Measurements from ENCODE around the gene ZNF285. TPM values are rescaled to one million over a fixed set of nuclear protein-coding genes. Genes with fewer than 3 reads are reported as not detected.

ZNF285 gene
- total and polyA plus RNA-seq, 2 of the 8 experiments (the other 6 are each of a cell fraction or from before 2014, with no cell fraction given): 0.83 to 2.5 TPM

- H4K91ac ChIP-seq (replicated peaks; ENCODE audit: insufficient read length, low read length): no peak within 1 kb of the TSS
- WGBS, 2 experiments (ENCODE audit: extremely low coverage in 1 of 2, insufficient coverage in 1 of 2, insufficient read length in 1 of 2, insufficient replicate concordance in 2 of 2, low coverage in 1 of 2, low lambda C conversion rate in 2 of 2, missing lambda C conversion rate in 1 of 2): 36% methylated on average over 42 of the region's 45 CpGs; no CpG with 5 or more reads in 1 of the 2 experiments
- H3K27ac ChIP-seq (ENCODE audit: low read depth, low read length): no peak within 1 kb of the TSS
- no peak for TF ChIP-seq SP2 (IDR thresholded peaks at IDR 0.05; ENCODE audit: low read length)
- TF ChIP-seq GTF2F1 (IDR thresholded peaks at IDR 0.05; ENCODE audit: borderline replicate concordance, low read depth, low read length): no peak
- TF ChIP-seq RBBP5 (IDR thresholded peaks at IDR 0.05; ENCODE audit: borderline replicate concordance, low read depth, low read length): no peak
- TF ChIP-seq KDM4A (IDR thresholded peaks at IDR 0.05; ENCODE audit: low read depth, low read length, severe bottlenecking): peak; percentile 61
- TF ChIP-seq KDM1A (IDR thresholded peaks at IDR 0.05; ENCODE audit: borderline replicate concordance, low read length): no peak
- no peak for TF ChIP-seq TCF12 (IDR thresholded peaks at IDR 0.05; ENCODE audit: low read depth, low read length)
- peak; percentile 64 for TF ChIP-seq SIX5 (IDR thresholded peaks at IDR 0.05; ENCODE audit: low read depth, low read length)
- peak; percentile 44; the same call in 1 of the 2 replicates for TF ChIP-seq PHF8 (conservative IDR thresholded peaks at IDR 0.05; ENCODE audit: low read depth, low read length)
- TF ChIP-seq JUND (IDR thresholded peaks at IDR 0.05; ENCODE audit: low read length): no peak
- peak; percentile 92 for TF ChIP-seq GABPA (IDR thresholded peaks at IDR 0.05; ENCODE audit: borderline replicate concordance, insufficient read depth, low read length)
- TF ChIP-seq SIN3A (conservative IDR thresholded peaks at IDR 0.05 in 1 of 2, IDR thresholded peaks at IDR 0.05 in 1 of 2; ENCODE audit: low read depth in 1 of 2, low read length in 2 of 2): peak; percentile 66 to 69; a peak in 1 of 4 replicates
- no peak for TF ChIP-seq CEBPB (IDR thresholded peaks at IDR 0.05; ENCODE audit: low read depth, low read length)
Observed at GRCh38 chr19:44447916-44448674, 46.7 kb upstream of the ZNF285 start, which contains the start of gene ZNF229. Gene ZNF229 (minus strand): TSS chr19:44448472. CDS start chr19:44442847, 5,625 bp downstream.

More at GRCh38 chr19:44447916-44448674, 46.7 kb upstream of the ZNF285 start, which contains the start of gene ZNF229:
- Histone ChIP-seq H3K56ac (replicated peaks; ENCODE audit: insufficient read length, low read depth, low read length) (no peak within 1 kb of the TSS), H3K36me3 (ENCODE audit: control insufficient read depth in 2 of 4, insufficient read depth in 4 of 4, low read length in 3 of 4) (peaks cover 0 to 5% (median 2%) of the 10 kb centered on the region in 4 experiments; a peak in 3 of 8 replicates), H3K4me3 (ENCODE audit: extremely low read depth in 1 of 4, insufficient read depth in 2 of 4, low read depth in 3 of 4, low read length in 4 of 4) (peak within 1 kb of the TSS; percentile 69 to 96 (median 74)), H3K23ac (ENCODE audit: insufficient read length) (no peak within 1 kb of the TSS), H3K27me3 (replicated peaks in 1 of 4; ENCODE audit: control insufficient read depth in 3 of 4, extremely low read depth in 1 of 4, insufficient read depth in 3 of 4, low read length in 3 of 4) (no peaks in the 10 kb centered on the region), H4K8ac (ENCODE audit: extremely low read depth, insufficient read depth, low read length) (peak within 1 kb of the TSS; percentile 90), H2BK12ac (ENCODE audit: low read depth, low read length) (0 out of 2 replicates have a peak within 1 kb of the TSS, but pooled peaks have one; percentile 27), H3K79me2 (ENCODE audit: control insufficient read depth in 1 of 2, insufficient read depth in 2 of 2, low read length in 2 of 2) (no peaks in the 10 kb centered on the region), H3K23me2 (ENCODE audit: low read depth, low read length) (peaks cover 2% of the 10 kb centered on the region; the same call in 1 of the 2 replicates), H3K4me2 (ENCODE audit: insufficient read depth in 1 of 2, low read depth in 2 of 2, low read length in 2 of 2) (peak within 1 kb of the TSS; percentile 73 to 89), H3K9ac (replicated peaks in 1 of 4; ENCODE audit: extremely low read depth in 1 of 4, low read depth in 3 of 4, low read length in 3 of 4) (peak within 1 kb of the TSS in 2 of 4 experiments; percentile 25 to 84; a peak in 3 of 7 replicates), H3K4ac (replicated peaks; ENCODE audit: insufficient read length, low read depth, low read length) (no peak within 1 kb of the TSS), H3K4me1 (replicated peaks in 1 of 4; ENCODE audit: control insufficient read depth in 3 of 4, insufficient read depth in 4 of 4, low read length in 3 of 4) (no peaks in the 10 kb centered on the region; a peak in 1 of 7 replicates), H3K14ac (ENCODE audit: insufficient read length) (no peak within 1 kb of the TSS), H2AK5ac (ENCODE audit: low read depth, low read length) (no peak within 1 kb of the TSS), H2BK120ac (replicated peaks; ENCODE audit: low read depth, low read length) (no peak within 1 kb of the TSS), H3K79me1 (ENCODE audit: low read depth, low read length) (no peaks in the 10 kb centered on the region), H4K20me1 (replicated peaks in 1 of 2; ENCODE audit: control insufficient read depth in 1 of 2, insufficient read depth in 2 of 2, low read length in 2 of 2) (no peaks in the 10 kb centered on the region), H2BK5ac (ENCODE audit: low read depth, low read length) (no peak within 1 kb of the TSS; the same call in 1 of the 2 replicates), H3K18ac (ENCODE audit: extremely low read depth, low read length) (no peak within 1 kb of the TSS; the same call in 1 of the 2 replicates), H2BK20ac (ENCODE audit: low read length) (no peak within 1 kb of the TSS), H2BK15ac (ENCODE audit: low read length) (no peak within 1 kb of the TSS), H2AFZ (ENCODE audit: low read length) (peak within 1 kb of the TSS; percentile 94), H4K5ac (ENCODE audit: insufficient read length, low read depth, low read length) (no peak within 1 kb of the TSS), H3K9me3 (ENCODE audit: insufficient read depth in 2 of 2, low read depth in 1 of 2, low read length in 1 of 2) (peaks cover 49 to 53% of the 10 kb centered on the region in 2 experiments; a peak in 3 of 4 replicates)
- ChIA-PET CTCF (ENCODE audit: partially characterized antibody) (no interaction called here), POLR2A (ENCODE audit: partially characterized antibody) (no interaction called here)
- DNase-seq (ENCODE audit: low read depth in 1 of 2, low spot score in 2 of 2): peak; percentile 83 to 86
- FAIRE-seq: peak; percentile 84
